OCI-LY3 (cell line): ENCODE data around the gene CEP120.

ENCODE experiments used
- CTCF ChIP-seq: fragments of 200-600, 300-600 bp; sonication (generic); IDR thresholded peaks from 2 replicates; pipeline ENCODE4 v1.5.1; 2014; ENCODE audit warnings: antibody characterized with exemption, low read length, low read depth
- EZH2phosphoT487 ChIP-seq: fragments of 200-600 bp; shearing (Covaris generic); IDR thresholded peaks from 2 replicates; pipeline ENCODE4 v1.6.1; 2018; ENCODE audit warnings: antibody characterized with exemption, mixed run types, low read depth

GRCh38 chr5:123350742-123351141 lies 72.5 kb downstream of the CEP120 start:
- TF ChIP-seq CTCF (no peak), EZH2phosphoT487 (no peak)
